RWPE2 (cell line): Measurements from ENCODE around the gene MORN5.

Experiments used
- ATAC-seq: fragments of 200-7000 bp; cut with Tn5 transposase; 3 replicates; pipeline ENCODE4 v1.9.1; 2021; ENCODE audit warnings: low read depth
- DNase-seq: peaks from one replicate; pipeline ENCODE4 v3.0.0-alpha.2; 2020; ENCODE audit warnings: low spot score
- H3K27ac ChIP-seq: fragments of 450-650 bp; 2 replicates; pipeline ENCODE4 v1.5.1; 2017; ENCODE audit warnings: mild to moderate bottlenecking; ENCODE audit not compliant: poor library complexity, severe bottlenecking
- H3K27me3 ChIP-seq: fragments of 250-450 bp; sonication (Bioruptor Pico); 2 replicates; pipeline ENCODE4 v1.5.1; 2021; ENCODE audit warnings: mild to moderate bottlenecking, moderate library complexity; ENCODE audit not compliant: insufficient read depth, poor library complexity, severe bottlenecking
- H3K36me3 ChIP-seq: fragments of 250-450 bp; sonication (Bioruptor Pico); 2 replicates; pipeline ENCODE4 v1.5.1; 2020; ENCODE audit warnings: low read depth, mild to moderate bottlenecking, moderate library complexity
- H3K4me1 ChIP-seq: fragments of 250-450 bp; sonication (Bioruptor Pico); 2 replicates; pipeline ENCODE4 v1.5.1; 2021; ENCODE audit warnings: mild to moderate bottlenecking, moderate library complexity; ENCODE audit not compliant: insufficient read depth, poor library complexity, severe bottlenecking
- H3K4me3 ChIP-seq: fragments of 250-450 bp; sonication (Bioruptor Pico); 2 replicates; pipeline ENCODE4 v1.5.1; 2021; ENCODE audit warnings: mild to moderate bottlenecking, moderate library complexity; ENCODE audit not compliant: severe bottlenecking
- H3K9me3 ChIP-seq: fragments of 250-450 bp; sonication (Bioruptor Pico); 2 replicates; pipeline ENCODE4 v1.5.1; 2021; ENCODE audit warnings: mild to moderate bottlenecking, moderate library complexity; ENCODE audit not compliant: severe bottlenecking
- CTCF ChIP-seq: fragments of 450-650 bp; IDR thresholded peaks from one replicate; pipeline ENCODE4 v1.5.1; 2017; ENCODE audit warnings: mild to moderate bottlenecking, moderate library complexity; ENCODE audit not compliant: poor library complexity, severe bottlenecking

Gene MORN5

GRCh38 chr9:122134822-122135528 is 24.7 kb upstream of the MORN5 start:
- Histone ChIP-seq H3K27me3 (no peaks in the 10 kb centered on the region), H3K27ac (no peak overlapping the region), H3K36me3 (no peaks in the 10 kb centered on the region), H3K4me1 (no peaks in the 10 kb centered on the region), H3K4me3 (no peak overlapping the region), H3K9me3 (no peaks in the 10 kb centered on the region)
- TF ChIP-seq CTCF, result no peak
- no peak for DNase-seq
- ATAC-seq, result no peak

GRCh38 chr9:122135529-122135859 is 24.2 kb upstream of the MORN5 start:
- H3K4me1 ChIP-seq, result peaks cover 4% of the 10 kb centered on the region
- H3K36me3 ChIP-seq, result no peaks in the 10 kb centered on the region
- no peak overlapping the region for H3K27ac ChIP-seq
- DNase-seq, result no peak
- no peaks in the 10 kb centered on the region for H3K27me3 ChIP-seq
- no peak for TF ChIP-seq CTCF
- ATAC-seq, result no peak
- no peak overlapping the region for H3K4me3 ChIP-seq
- no peaks in the 10 kb centered on the region for H3K9me3 ChIP-seq

GRCh38 chr9:122138560-122139268 is 21.0 kb upstream of the MORN5 start:
- no peak for TF ChIP-seq CTCF
- H3K27me3 ChIP-seq, result no peaks in the 10 kb centered on the region
- ATAC-seq, result peak; percentile 30; the same call in 1 of the 3 replicates
- peaks cover 6% of the 10 kb centered on the region for H3K36me3 ChIP-seq
- DNase-seq, result no peak
- H3K9me3 ChIP-seq, result no peaks in the 10 kb centered on the region
- no peak overlapping the region for H3K27ac ChIP-seq
- no peak overlapping the region for H3K4me3 ChIP-seq
- peaks cover 4% of the 10 kb centered on the region for H3K4me1 ChIP-seq

GRCh38 chr9:122140368-122141193 is 19.1 kb upstream of the MORN5 start:
- DNase-seq, result no peak
- no peak for TF ChIP-seq CTCF
- Histone ChIP-seq H3K4me3 (no peak overlapping the region), H3K36me3 (peaks cover 25% of the 10 kb centered on the region), H3K27ac (no peak overlapping the region), H3K9me3 (no peaks in the 10 kb centered on the region), H3K27me3 (no peaks in the 10 kb centered on the region), H3K4me1 (peaks cover 4% of the 10 kb centered on the region)
- ATAC-seq, result peak; percentile 60
